ENCODE results near the gene PRR12. TPM values are rescaled to one million over a fixed set of nuclear protein-coding genes. Genes with fewer than 3 reads are reported as not detected.

Gene PRR12
- total RNA-seq, 2 donors from 2014 or later = 29.7 to 45.7 TPM

GRCh38 chr19:49590071-49590970, 661 bp upstream of the PRR12 start:
- peaks cover 29 to 35% of the 10 kb centered on the region in 2 donors for H3K4me1 Mint-ChIP-seq (ENCODE audit: low read depth in 2 of 2)
- ATAC-seq = peak; percentile 91 to 92

DNA sequence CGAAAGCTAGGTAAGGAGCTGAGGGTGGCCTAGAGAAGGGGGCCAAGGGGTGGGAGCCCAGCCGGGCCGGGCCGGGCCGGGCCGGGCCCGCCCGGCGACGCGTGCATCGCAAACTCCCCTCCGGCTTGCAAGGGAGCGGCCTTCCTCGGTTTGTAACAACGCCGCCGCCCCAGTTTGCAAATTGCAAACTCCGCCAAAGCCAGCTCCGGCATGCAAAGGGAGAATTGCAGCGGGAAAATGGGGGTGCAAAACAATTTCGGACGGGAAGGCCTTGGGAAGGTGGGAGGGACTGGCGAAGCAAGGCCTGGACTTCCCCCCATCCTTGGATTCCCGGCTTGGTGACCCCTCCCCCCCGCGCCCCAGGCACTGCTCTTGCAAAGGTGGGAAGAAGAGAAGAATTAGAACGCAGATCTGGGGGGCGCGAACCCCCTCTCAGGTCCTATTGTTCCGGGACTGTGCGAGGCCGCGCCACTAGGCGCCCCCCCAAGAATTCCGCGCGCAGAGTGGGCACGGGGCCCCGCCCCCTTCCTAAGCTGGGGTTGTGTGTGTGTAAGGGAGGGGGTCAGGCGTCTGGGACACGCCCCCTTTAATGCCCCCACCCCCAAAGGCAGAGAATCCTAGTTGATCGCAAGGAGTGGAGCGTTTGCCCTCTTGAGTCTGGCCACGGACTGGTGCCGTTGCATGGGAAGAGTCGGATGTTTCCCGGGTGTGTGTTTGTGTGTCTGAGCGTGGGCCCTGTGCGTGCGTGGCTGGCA, 926 bp downstream of the PRR12 start:
- Mint-ChIP-seq H3K27ac (peak overlapping the region; percentile 86 to 88), H3K9me3 (no peaks in the 10 kb centered on the region), H3K36me3 (peaks cover 10% of the 10 kb centered on the region), H3K4me1 (ENCODE audit: low read depth in 2 of 2) (peaks cover 29 to 35% of the 10 kb centered on the region in 2 donors), H3K4me3 (peak overlapping the region; percentile 94), H3K27me3 (no peaks in the 10 kb centered on the region)
- no peak for DNase-seq (ENCODE audit: low spot score)
- ATAC-seq = no peak

More at GRCh38 chr19:49590071-49590970, 661 bp upstream of the PRR12 start:
- no peaks in the 10 kb centered on the region for H3K27me3 Mint-ChIP-seq
- peak overlapping the region; percentile 94 for H3K4me3 Mint-ChIP-seq
- H3K9me3 Mint-ChIP-seq = no peaks in the 10 kb centered on the region
- peak overlapping the region; percentile 73 to 82 for H3K27ac Mint-ChIP-seq
- DNase-seq (ENCODE audit: low spot score) = peak; percentile 94
- peaks cover 10% of the 10 kb centered on the region for H3K36me3 Mint-ChIP-seq

GRCh38 chr19:49592486-49593232, 1.7 kb downstream of the PRR12 start:
- no peak for DNase-seq (ENCODE audit: low spot score)
- peak overlapping the region; percentile 94 for H3K4me3 Mint-ChIP-seq

GRCh38 chr19:49593233-49594113, 2.5 kb downstream of the PRR12 start:
- Mint-ChIP-seq H3K36me3 (peaks cover 10% of the 10 kb centered on the region), H3K27me3 (no peaks in the 10 kb centered on the region), H3K4me3 (peak overlapping the region; percentile 94), H3K4me1 (ENCODE audit: low read depth in 2 of 2) (peaks cover 29 to 35% of the 10 kb centered on the region in 2 donors), H3K9me3 (no peaks in the 10 kb centered on the region), H3K27ac (peak overlapping the region; percentile 86 to 88)
- peak; percentile 71 to 82 for ATAC-seq
- peak; percentile 94 for DNase-seq (ENCODE audit: low spot score)

More at GRCh38 chr19:49592486-49593232, 1.7 kb downstream of the PRR12 start:
- H3K36me3 Mint-ChIP-seq = peaks cover 10% of the 10 kb centered on the region
- H3K9me3 Mint-ChIP-seq = no peaks in the 10 kb centered on the region
- peak overlapping the region; percentile 86 to 88 for H3K27ac Mint-ChIP-seq
- H3K27me3 Mint-ChIP-seq = no peaks in the 10 kb centered on the region
- ATAC-seq = no peak
- H3K4me1 Mint-ChIP-seq (ENCODE audit: low read depth in 2 of 2) = peaks cover 29 to 35% of the 10 kb centered on the region in 2 donors

DNA sequence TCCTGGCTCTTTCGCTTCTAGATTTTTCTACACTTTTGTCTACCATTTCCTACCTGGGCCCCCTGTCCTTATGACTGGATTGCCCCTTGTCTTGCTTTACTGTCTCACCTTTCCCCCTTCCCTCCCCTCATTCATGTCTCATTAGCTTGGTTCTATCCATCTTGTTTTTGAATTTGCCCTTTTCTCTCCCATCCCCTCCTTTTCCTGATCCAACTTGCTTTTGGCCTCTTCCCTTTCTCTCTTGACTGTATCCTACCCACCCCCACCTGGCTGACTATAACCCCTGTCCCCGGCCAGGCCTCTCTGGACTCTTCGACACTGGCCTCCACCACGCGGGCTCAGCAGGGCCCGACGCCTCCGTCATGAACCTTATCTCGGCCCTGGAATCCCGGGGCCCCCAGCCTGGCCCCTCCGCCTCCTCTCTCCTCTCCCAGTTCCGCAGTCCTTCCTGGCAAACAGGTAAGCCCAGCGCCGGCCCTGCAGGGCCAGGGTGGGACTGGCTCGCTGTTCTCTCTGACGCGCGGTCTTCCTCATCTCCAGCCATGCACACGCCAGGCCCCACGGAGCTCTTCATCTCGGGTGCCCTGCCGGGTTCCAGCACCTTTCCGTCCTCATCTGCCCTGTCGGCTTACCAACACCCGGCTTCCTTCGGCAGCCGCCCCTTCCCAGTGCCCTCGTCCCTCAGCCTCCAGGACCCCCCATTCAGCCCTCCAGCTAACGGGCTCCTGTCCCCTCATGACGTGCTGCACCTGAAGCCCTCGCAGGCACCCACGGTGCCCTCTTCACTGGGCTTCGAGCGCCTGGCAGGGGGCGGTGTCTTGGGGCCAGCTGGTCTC, 3.4 kb downstream of the PRR12 start:
- Mint-ChIP-seq H3K4me3 (peak overlapping the region; percentile 94), H3K27ac (peak overlapping the region; percentile 86 to 88), H3K27me3 (no peaks in the 10 kb centered on the region), H3K36me3 (peaks cover 10% of the 10 kb centered on the region), H3K9me3 (no peaks in the 10 kb centered on the region), H3K4me1 (ENCODE audit: low read depth in 2 of 2) (peaks cover 23 to 32% of the 10 kb centered on the region in 2 donors)
- DNase-seq (ENCODE audit: low spot score) (no peak), ATAC-seq (no peak)

DNA sequence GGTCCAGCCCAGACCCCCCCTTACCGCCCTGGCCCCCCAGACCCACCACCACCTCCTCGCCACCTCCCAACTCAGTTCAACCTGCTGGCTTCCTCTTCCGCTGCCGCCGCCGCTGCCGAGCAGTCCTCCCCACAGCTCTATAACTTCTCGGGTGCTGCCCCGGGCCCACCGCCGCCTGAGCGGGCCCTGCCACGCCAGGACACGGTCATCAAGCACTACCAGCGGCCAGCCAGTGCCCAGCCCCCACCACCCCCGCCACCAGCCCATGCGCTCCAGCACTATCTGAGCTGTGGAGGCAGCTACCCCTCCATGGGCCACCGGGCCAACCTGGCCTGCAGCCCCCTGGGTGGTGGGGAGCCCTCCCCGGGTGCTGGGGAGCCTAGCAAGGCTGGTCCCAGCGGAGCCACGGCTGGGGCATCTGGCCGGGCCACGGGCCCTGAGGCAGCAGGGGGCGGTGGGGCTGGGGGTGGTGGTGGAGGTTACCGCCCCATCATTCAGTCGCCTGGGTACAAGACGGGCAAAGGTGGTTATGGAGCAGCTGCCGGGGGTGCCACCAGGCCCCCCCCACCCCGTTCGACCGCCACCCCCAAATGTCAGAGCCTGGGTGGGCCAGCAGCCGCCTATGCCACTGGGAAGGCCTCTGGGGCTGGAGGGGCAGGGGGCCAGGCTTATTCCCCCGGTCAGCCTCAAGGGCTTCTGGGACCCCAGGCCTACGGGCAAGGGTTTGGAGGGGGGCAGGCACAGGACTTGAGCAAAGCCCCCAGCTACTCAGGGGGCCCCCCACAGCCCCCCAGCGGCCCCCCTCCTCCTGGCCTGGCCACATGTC, 4.2 kb downstream of the PRR12 start:
- Mint-ChIP-seq H3K4me1 (ENCODE audit: low read depth in 2 of 2) (peaks cover 29 to 31% of the 10 kb centered on the region in 2 donors), H3K36me3 (peaks cover 10% of the 10 kb centered on the region), H3K27ac (no peak overlapping the region), H3K4me3 (peak overlapping the region; percentile 94), H3K9me3 (no peaks in the 10 kb centered on the region), H3K27me3 (no peaks in the 10 kb centered on the region)
- DNase-seq (ENCODE audit: low spot score) = no peak
- ATAC-seq = no peak

DNA sequence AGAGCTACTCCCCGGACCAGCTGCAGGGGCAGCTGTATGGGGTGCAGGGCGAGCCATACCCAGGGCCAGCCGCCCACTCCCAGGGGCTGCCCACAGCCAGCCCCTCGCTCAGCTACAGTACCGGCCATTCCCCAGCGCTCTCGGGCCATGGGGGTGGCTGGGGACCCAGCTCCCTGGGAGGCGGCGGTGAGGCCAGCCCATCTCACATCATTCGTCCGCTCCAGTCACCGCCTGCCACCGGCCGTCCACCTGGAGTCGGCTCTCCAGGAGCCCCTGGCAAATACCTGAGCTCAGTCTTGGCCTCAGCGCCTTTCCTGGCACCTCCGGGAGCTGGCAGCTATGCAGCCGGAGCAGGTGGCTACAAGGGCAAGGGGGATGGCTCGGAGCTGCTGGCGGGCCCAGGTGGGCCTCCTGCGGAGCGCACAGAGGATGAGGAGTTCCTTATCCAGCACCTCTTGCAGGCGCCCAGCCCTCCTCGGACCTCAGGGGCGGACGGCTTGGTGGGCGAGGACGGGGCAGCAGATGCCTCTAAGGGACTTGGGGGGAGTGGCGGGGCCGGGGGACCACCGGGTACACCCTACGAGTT, 4.9 kb downstream of the PRR12 start:
- Mint-ChIP-seq H3K9me3 (no peaks in the 10 kb centered on the region), H3K27me3 (no peaks in the 10 kb centered on the region), H3K27ac (no peak overlapping the region), H3K4me3 (no peak overlapping the region), H3K4me1 (ENCODE audit: low read depth in 2 of 2) (peaks cover 31 to 33% of the 10 kb centered on the region in 2 donors), H3K36me3 (peaks cover 10% of the 10 kb centered on the region)
- DNase-seq (ENCODE audit: low spot score) (no peak), ATAC-seq (no peak)

- no peak overlapping the region for H3K4me3 Mint-ChIP-seq
- H3K4me1 Mint-ChIP-seq (ENCODE audit: low read depth in 2 of 2) = peaks cover 34 to 36% of the 10 kb centered on the region in 2 donors
- H3K36me3 Mint-ChIP-seq = peaks cover 10% of the 10 kb centered on the region
- H3K27me3 Mint-ChIP-seq = no peaks in the 10 kb centered on the region
- DNase-seq (ENCODE audit: low spot score) (no peak), ATAC-seq (no peak)
- no peak overlapping the region for H3K27ac Mint-ChIP-seq
- no peaks in the 10 kb centered on the region for H3K9me3 Mint-ChIP-seq
Measured at GRCh38 chr19:49596407-49596806, 5.4 kb downstream of the PRR12 start.

GRCh38 chr19:49596954-49597702, 6.1 kb downstream of the PRR12 start:
- peaks cover 10% of the 10 kb centered on the region for H3K36me3 Mint-ChIP-seq
- peaks cover 33 to 36% of the 10 kb centered on the region in 2 donors for H3K4me1 Mint-ChIP-seq (ENCODE audit: low read depth in 2 of 2)

GRCh38 chr19:49597703-49597974, 6.7 kb downstream of the PRR12 start:
- Mint-ChIP-seq H3K36me3 (peaks cover 10% of the 10 kb centered on the region), H3K4me3 (no peak overlapping the region), H3K27me3 (no peaks in the 10 kb centered on the region), H3K27ac (no peak overlapping the region), H3K4me1 (ENCODE audit: low read depth in 2 of 2) (peaks cover 28 to 32% of the 10 kb centered on the region in 2 donors), H3K9me3 (no peaks in the 10 kb centered on the region)
- no peak for DNase-seq (ENCODE audit: low spot score)
- ATAC-seq = no peak

More at GRCh38 chr19:49596954-49597702, 6.1 kb downstream of the PRR12 start:
- Mint-ChIP-seq H3K27ac (no peak overlapping the region), H3K4me3 (no peak overlapping the region), H3K27me3 (no peaks in the 10 kb centered on the region), H3K9me3 (no peaks in the 10 kb centered on the region)
- no peak for ATAC-seq
- no peak for DNase-seq (ENCODE audit: low spot score)
